CD14-positive monocyte (primary cell): ENCODE results near the gene MSL2. TPM values are rescaled to one million over a fixed set of nuclear protein-coding genes. Genes with fewer than 3 reads are reported as not detected.

Experiments
- DNase-seq, 3 donors: peaks; one replicate each; pipeline ENCODE4 v3.0.0-alpha.2; 2011 to 2022
- H2AFZ ChIP-seq: 2 replicates; pipeline ENCODE4 v1.6.0; 2012; ENCODE audit warnings: mild to moderate bottlenecking, low read depth, low read length, inconsistent platforms; ENCODE audit not compliant: insufficient read depth, poor library complexity, severe bottlenecking
- H3K27ac ChIP-seq, 2 donors: 1 replicate in 1 of 2; 2 replicates in 1 of 2; pipeline ENCODE4 v1.5.1; 2012 to 2013; ENCODE audit warnings: low read length in 2 of 2, control low read depth in 1 of 2, inconsistent platforms in 1 of 2, low read depth in 1 of 2, mild to moderate bottlenecking in 1 of 2
- H3K27me3 ChIP-seq, 2 donors: one replicate each; pipeline versions ENCODE4 v1.6.0 to v1.6.1; 2011 to 2013; ENCODE audit warnings: low read length in 2 of 2; ENCODE audit not compliant: control insufficient read depth in 2 of 2, insufficient read depth in 2 of 2
- H3K36me3 ChIP-seq, 2 donors: replicated peaks in 1 of 2; 1 replicate in 1 of 2; 2 replicates in 1 of 2; pipeline versions ENCODE4 v1.5.1 to v1.6.1; 2012 to 2013; ENCODE audit warnings: low read length in 2 of 2, control low read depth in 1 of 2, inconsistent platforms in 1 of 2, mild to moderate bottlenecking in 1 of 2; ENCODE audit not compliant: insufficient read depth in 2 of 2, control insufficient read depth in 1 of 2
- H3K4me1 ChIP-seq, 2 donors: 1 replicate in 1 of 2; 2 replicates in 1 of 2; pipeline versions ENCODE4 v1.5.1 to v1.6.1; 2012 to 2013; ENCODE audit warnings: low read length in 2 of 2, control low read depth in 1 of 2, inconsistent platforms in 1 of 2, mild to moderate bottlenecking in 1 of 2, moderate library complexity in 1 of 2; ENCODE audit not compliant: insufficient read depth in 2 of 2, control insufficient read depth in 1 of 2
- H3K4me2 ChIP-seq: replicated peaks from 2 replicates; pipeline ENCODE3; 2012; ENCODE audit warnings: low read length, moderate library complexity, mild to moderate bottlenecking; ENCODE audit not compliant: poor library complexity, severe bottlenecking; ENCODE audit errors: extremely low read depth
- H3K4me3 ChIP-seq, 3 experiments: fragments of 200-600 bp in 1 of 3; sonication (generic) in 1 of 3; replicated peaks in 1 of 3; 1 replicate in 2 of 3; 2 replicates in 1 of 3; pipeline ENCODE4 v1.5.1; 2011 to 2013; ENCODE audit warnings: low read length in 3 of 3, mild to moderate bottlenecking in 3 of 3, control low read depth in 2 of 3, low read depth in 2 of 3, inconsistent platforms in 1 of 3, moderate library complexity in 1 of 3
- H3K79me2 ChIP-seq: 2 replicates; pipeline ENCODE4 v1.6.0; 2012; ENCODE audit warnings: mild to moderate bottlenecking, control low read depth, inconsistent platforms, low read length, moderate library complexity; ENCODE audit not compliant: insufficient read depth
- H3K9ac ChIP-seq: 2 replicates; pipeline ENCODE4 v1.6.0; 2017; ENCODE audit warnings: low read length, mild to moderate bottlenecking; ENCODE audit not compliant: insufficient read depth, poor library complexity, severe bottlenecking
- H3K9me3 ChIP-seq, 2 donors: replicated peaks in 1 of 2; 1 replicate in 1 of 2; 2 replicates in 1 of 2; pipeline versions ENCODE4 v1.5.1 to v1.6.1; 2012 to 2013; ENCODE audit warnings: low read length in 2 of 2, control low read depth in 1 of 2; ENCODE audit not compliant: control insufficient read depth in 1 of 2, insufficient read depth in 1 of 2
- H4K20me1 ChIP-seq: 2 replicates; pipeline ENCODE4 v1.6.0; 2012; ENCODE audit warnings: mild to moderate bottlenecking, low read length, control low read depth, moderate library complexity; ENCODE audit not compliant: insufficient read depth
- H3K27ac Mint-ChIP-seq, 7 donors: one replicate each; pipeline ENCODE4 v1.8.0; 2020; ENCODE audit warnings: mild to moderate bottlenecking in 7 of 7, mixed read lengths in 7 of 7, moderate library complexity in 6 of 7, inconsistent platforms in 2 of 7
- H3K27me3 Mint-ChIP-seq, 3 donors: one replicate each; pipeline ENCODE4 v1.8.0; 2021 to 2022; ENCODE audit warnings: low read depth in 3 of 3, mild to moderate bottlenecking in 3 of 3, mixed read lengths in 3 of 3, moderate library complexity in 3 of 3, inconsistent platforms in 1 of 3
- H3K36me3 Mint-ChIP-seq, 2 donors: one replicate each; pipeline ENCODE4 v1.8.0; 2020; ENCODE audit warnings: mixed read lengths in 2 of 2, inconsistent platforms in 1 of 2, mild to moderate bottlenecking in 1 of 2
- H3K4me1 Mint-ChIP-seq: one replicate; pipeline ENCODE4 v1.8.0; 2020; ENCODE audit warnings: mild to moderate bottlenecking, mixed read lengths
- H3K4me3 Mint-ChIP-seq, 2 donors: one replicate each; pipeline ENCODE4 v1.8.0; 2020; ENCODE audit warnings: mild to moderate bottlenecking in 2 of 2, mixed read lengths in 2 of 2, moderate library complexity in 1 of 2
- H3K9me3 Mint-ChIP-seq, 7 donors: one replicate each; pipeline ENCODE4 v1.8.0; 2020 to 2022; ENCODE audit warnings: mixed read lengths in 7 of 7, mild to moderate bottlenecking in 6 of 7, moderate library complexity in 6 of 7, inconsistent platforms in 2 of 7
- CTCF ChIP-seq: fragments of 200-600 bp; IDR thresholded peaks from one replicate; pipeline ENCODE4 v1.8.0; 2022; ENCODE audit warnings: antibody characterized with exemption, mild to moderate bottlenecking
- WGBS: methylation state at CpG from one replicate; pipeline ENCODE4 v1.1.5; 2013; ENCODE audit warnings: missing lambda C conversion rate; ENCODE audit not compliant: insufficient coverage; 5-methylcytosine and 5-hydroxymethylcytosine counted together
- intact Hi-C, 2 donors: fragments of 100-400 bp; cut with micrococcal nuclease; formaldehyde crosslinking; loops; one replicate each; pipeline versions ENCODE4 v1.15.0 to v1.15.1; 2023
- polyA plus RNA-seq, 3 donors: library from polyadenylated mRNA; depleted of rRNA in 1 of 3; unstranded in 2 of 3; stranded (reverse) in 1 of 3; fragments of 300-500 nt in 2 of 3; fragments of >200 nt in 1 of 3; fragmentation: Illumina TruSeq in 2 of 3; gene quantifications; 1 replicate in 2 of 3; 2 replicates in 1 of 3; pipeline ENCODE4 v1.2.3, GENCODE V29; 2012 to 2021

MSL2 gene
- polyA plus RNA-seq, 3 donors: 13.3 to 25.5 (median 15.9) TPM

GRCh38 chr3:136181741-136182140 lies 14.4 kb downstream of the MSL2 start:
- H3K9me3 Mint-ChIP-seq: no peaks in the 10 kb centered on the region
- WGBS: 100% methylated on average over 1 of the region's 8 CpGs
- Histone ChIP-seq H3K9me3 (no peaks in the 10 kb centered on the region), H3K4me1 (peaks cover 15 to 25% of the 10 kb centered on the region in 2 donors), H3K36me3 (no peaks in the 10 kb centered on the region), H4K20me1 (peaks cover 99% of the 10 kb centered on the region), H3K27ac (no peak overlapping the region), H3K9ac (no peak overlapping the region), H2AFZ (no peak overlapping the region), H3K4me3 (no peak overlapping the region), H3K4me2 (no peak overlapping the region), H3K27me3 (no peaks in the 10 kb centered on the region), H3K79me2 (peaks cover 100% of the 10 kb centered on the region)
- peak overlapping the region in 1 of 7 donors; percentile 54 for H3K27ac Mint-ChIP-seq
- peaks cover 54% of the 10 kb centered on the region for H3K4me1 Mint-ChIP-seq
- no peaks in the 10 kb centered on the region for H3K27me3 Mint-ChIP-seq
- H3K36me3 Mint-ChIP-seq: peaks cover 0 to 4% of the 10 kb centered on the region in 2 donors
- intact Hi-C loops: no loop called here
- H3K4me3 Mint-ChIP-seq: no peak overlapping the region
- no peak for TF ChIP-seq CTCF
- DNase-seq: no peak

- H3K27ac Mint-ChIP-seq: no peak overlapping the region
- H3K4me3 Mint-ChIP-seq: no peak overlapping the region
- no peak overlapping the region for H3K4me2 ChIP-seq
Measured at GRCh38 chr3:136177876-136178275, 18.3 kb downstream of the MSL2 start.

More at GRCh38 chr3:136177876-136178275, 18.3 kb downstream of the MSL2 start:
- peaks cover 0 to 4% (median 0%) of the 10 kb centered on the region in 7 donors for H3K9me3 Mint-ChIP-seq
- DNase-seq: no peak
- no peaks in the 10 kb centered on the region for H3K36me3 ChIP-seq
- no peaks in the 10 kb centered on the region for H3K36me3 Mint-ChIP-seq
- H3K27ac ChIP-seq: no peak overlapping the region
- no peak for TF ChIP-seq CTCF
- H3K27me3 Mint-ChIP-seq: no peaks in the 10 kb centered on the region
- H3K9me3 ChIP-seq: no peaks in the 10 kb centered on the region
- no peak overlapping the region for H3K4me3 ChIP-seq
- peaks cover 10 to 15% of the 10 kb centered on the region in 2 donors for H3K4me1 ChIP-seq
- H3K79me2 ChIP-seq: peaks cover 100% of the 10 kb centered on the region
- no peak overlapping the region for H2AFZ ChIP-seq
- H3K9ac ChIP-seq: no peak overlapping the region
- intact Hi-C loops: no loop called here
- peaks cover 39% of the 10 kb centered on the region for H3K4me1 Mint-ChIP-seq
- peaks cover 99% of the 10 kb centered on the region for H4K20me1 ChIP-seq
- no peaks in the 10 kb centered on the region for H3K27me3 ChIP-seq
- WGBS: no CpG with 5 or more reads among the region's 4 CpGs
